Measurements from ENCODE around the gene C1orf21. TPM values are rescaled to one million over a fixed set of nuclear protein-coding genes. Genes with fewer than 3 reads are reported as not detected.

The C1orf21 gene
- total RNA-seq, 1 donor = 17.0 TPM

GRCh38 chr1:184633785-184634184 is 247.0 kb downstream of the C1orf21 start:
- no peak for TF ChIP-seq CTCF (IDR thresholded peaks at IDR 0.05; ENCODE audit: extremely low read depth, low read depth, low read length)
- Histone ChIP-seq H3K4me3 (ENCODE audit: insufficient read depth, low read length) (no peak overlapping the region), H3K27me3 (ENCODE audit: insufficient read depth, low read length) (no peaks in the 10 kb centered on the region), H2AFZ (ENCODE audit: low read length) (no peak overlapping the region), H3K36me3 (ENCODE audit: insufficient read depth, low read length) (no peaks in the 10 kb centered on the region), H3K4me2 (ENCODE audit: insufficient read depth, low read length) (no peak overlapping the region), H4K20me1 (ENCODE audit: insufficient read depth, low read length) (no peaks in the 10 kb centered on the region), H3K9me3 (ENCODE audit: low read depth, low read length) (no peaks in the 10 kb centered on the region), H3K4me1 (ENCODE audit: insufficient read depth, low read length) (no peaks in the 10 kb centered on the region), H3K27ac (ENCODE audit: low read depth, low read length) (no peak overlapping the region), H3K79me2 (ENCODE audit: insufficient read depth, low read length) (no peaks in the 10 kb centered on the region)
- DNase-seq (ENCODE audit: insufficient read length, low spot score, missing footprints) = no peak

GRCh38 chr1:184634296-184634695 is 247.5 kb downstream of the C1orf21 start:
- no peaks in the 10 kb centered on the region for H3K79me2 ChIP-seq (ENCODE audit: insufficient read depth, low read length)
- no peaks in the 10 kb centered on the region for H3K9me3 ChIP-seq (ENCODE audit: low read depth, low read length)
- H3K4me2 ChIP-seq (ENCODE audit: insufficient read depth, low read length) = no peak overlapping the region
- H3K27ac ChIP-seq (ENCODE audit: low read depth, low read length) = no peak overlapping the region
- H3K4me3 ChIP-seq (ENCODE audit: insufficient read depth, low read length) = no peak overlapping the region
- no peaks in the 10 kb centered on the region for H4K20me1 ChIP-seq (ENCODE audit: insufficient read depth, low read length)
- no peaks in the 10 kb centered on the region for H3K36me3 ChIP-seq (ENCODE audit: insufficient read depth, low read length)
- no peak for TF ChIP-seq CTCF (IDR thresholded peaks at IDR 0.05; ENCODE audit: extremely low read depth, low read depth, low read length)
- DNase-seq (ENCODE audit: insufficient read length, low spot score, missing footprints) = no peak
- H3K27me3 ChIP-seq (ENCODE audit: insufficient read depth, low read length) = no peaks in the 10 kb centered on the region
- no peak overlapping the region for H2AFZ ChIP-seq (ENCODE audit: low read length)
- H3K4me1 ChIP-seq (ENCODE audit: insufficient read depth, low read length) = no peaks in the 10 kb centered on the region

GRCh38 chr1:184635347-184635979 is 248.6 kb downstream of the C1orf21 start:
- Histone ChIP-seq H3K27me3 (ENCODE audit: insufficient read depth, low read length) (no peaks in the 10 kb centered on the region), H3K4me3 (ENCODE audit: insufficient read depth, low read length) (no peak overlapping the region), H3K9me3 (ENCODE audit: low read depth, low read length) (no peaks in the 10 kb centered on the region), H3K36me3 (ENCODE audit: insufficient read depth, low read length) (no peaks in the 10 kb centered on the region), H3K79me2 (ENCODE audit: insufficient read depth, low read length) (no peaks in the 10 kb centered on the region), H3K27ac (ENCODE audit: low read depth, low read length) (no peak overlapping the region), H3K4me1 (ENCODE audit: insufficient read depth, low read length) (no peaks in the 10 kb centered on the region), H2AFZ (ENCODE audit: low read length) (peak overlapping the region; percentile 8), H3K4me2 (ENCODE audit: insufficient read depth, low read length) (no peak overlapping the region), H4K20me1 (ENCODE audit: insufficient read depth, low read length) (no peaks in the 10 kb centered on the region)
- peak; percentile 55 for DNase-seq (ENCODE audit: insufficient read length, low spot score, missing footprints)
- no peak for TF ChIP-seq CTCF (IDR thresholded peaks at IDR 0.05; ENCODE audit: extremely low read depth, low read depth, low read length)

GRCh38 chr1:184635980-184636431 is 249.2 kb downstream of the C1orf21 start:
- TF ChIP-seq CTCF (IDR thresholded peaks at IDR 0.05; ENCODE audit: extremely low read depth, low read depth, low read length) = no peak
- no peaks in the 10 kb centered on the region for H3K4me1 ChIP-seq (ENCODE audit: insufficient read depth, low read length)
- peaks cover under 1% of the 10 kb centered on the region for H3K27me3 ChIP-seq (ENCODE audit: insufficient read depth, low read length)
- no peaks in the 10 kb centered on the region for H3K9me3 ChIP-seq (ENCODE audit: low read depth, low read length)
- no peaks in the 10 kb centered on the region for H3K36me3 ChIP-seq (ENCODE audit: insufficient read depth, low read length)
- peak overlapping the region; percentile 8 for H2AFZ ChIP-seq (ENCODE audit: low read length)
- no peak for DNase-seq (ENCODE audit: insufficient read length, low spot score, missing footprints)
- no peak overlapping the region for H3K4me3 ChIP-seq (ENCODE audit: insufficient read depth, low read length)
- no peaks in the 10 kb centered on the region for H4K20me1 ChIP-seq (ENCODE audit: insufficient read depth, low read length)
- no peak overlapping the region for H3K4me2 ChIP-seq (ENCODE audit: insufficient read depth, low read length)
- H3K79me2 ChIP-seq (ENCODE audit: insufficient read depth, low read length) = no peaks in the 10 kb centered on the region
- H3K27ac ChIP-seq (ENCODE audit: low read depth, low read length) = no peak overlapping the region
